ENCODE data around the gene NIP7.
"Not testable (repeated sequence)": the region's sequence is repeated elsewhere in the genome, so short reads cannot be mapped to it uniquely, and the experiment has no call there.

NIP7 gene

GRCh38 chr16:69339289-69340094 is at the start of gene NIP7, which contains the start of gene COG8:
TSS of gene NIP7 (plus strand) at chr16:69339772. CDS start at chr16:69339830, 58 bp downstream.
TSS of gene COG8 (minus strand) at chr16:69339564. CDS start at chr16:69339552, 12 bp downstream.
- DNase-seq, result peak; percentile 30 to 97 (median 91)

DNA sequence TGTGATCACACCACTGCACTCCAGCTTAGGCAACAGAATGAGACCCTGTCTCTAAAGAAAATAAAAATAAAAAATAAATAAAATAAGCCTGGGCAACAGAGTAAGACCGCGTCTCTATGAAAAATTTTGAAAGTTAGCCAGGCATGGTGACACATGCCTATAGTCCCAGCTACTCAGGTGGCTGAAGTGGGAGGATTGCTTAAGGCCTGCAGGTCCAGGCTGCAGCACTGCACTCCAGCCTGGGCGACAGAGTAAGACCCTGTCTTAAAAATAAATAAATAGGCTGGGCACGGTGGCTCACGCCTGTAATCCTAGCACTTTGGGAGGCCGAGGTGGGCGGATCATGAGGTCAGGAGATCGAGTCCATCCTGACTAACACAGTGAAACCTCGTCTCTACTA is 47.9 kb upstream of the NIP7 start:
- DNase-seq, result not testable (repeated sequence)

DNA sequence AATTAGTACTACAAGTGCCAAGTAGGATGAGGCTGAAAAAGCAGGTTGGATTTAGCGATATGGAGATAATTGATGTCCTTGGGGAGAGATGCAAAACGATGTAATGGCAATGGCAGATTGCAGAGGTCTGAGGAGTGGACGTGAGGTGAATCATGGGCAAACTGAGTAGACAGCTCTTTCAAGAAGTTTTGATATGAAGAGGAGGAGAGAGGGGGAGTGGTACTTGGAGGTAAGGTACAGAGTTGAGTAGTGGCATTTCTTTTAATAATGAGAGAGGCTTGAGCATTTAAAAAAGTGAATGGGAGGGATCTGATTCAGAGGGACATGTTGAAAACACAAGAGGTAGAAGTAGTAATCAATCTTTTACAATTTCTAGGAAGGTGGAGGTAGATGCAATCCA is 46.2 kb upstream of the NIP7 start:
- DNase-seq, result no peak

- DNase-seq, result no peak
These were observed 45.5 kb upstream of the NIP7 start for GRCh38 chr16:69294051-69294450.

DNA sequence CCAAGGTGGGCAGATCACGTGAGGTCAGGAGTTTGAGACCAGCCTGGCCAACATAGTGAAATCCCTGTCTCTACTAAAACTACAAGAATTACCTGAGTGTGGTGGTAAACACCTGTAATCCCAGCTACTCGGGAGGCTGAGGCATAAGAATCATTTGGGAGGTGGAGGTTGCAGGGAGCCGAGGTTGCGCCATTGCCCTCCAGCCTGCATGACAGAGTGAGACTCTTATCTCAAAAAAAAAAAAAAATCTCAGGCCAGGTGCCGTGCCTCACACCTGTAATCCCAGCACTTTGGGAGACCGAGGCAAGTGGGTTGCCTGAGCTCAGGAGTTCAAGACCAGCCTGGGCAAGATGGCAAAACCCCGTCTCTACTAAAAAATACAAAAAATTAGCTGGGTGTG is 42.8 kb upstream of the NIP7 start:
- not testable (repeated sequence) for DNase-seq

DNA sequence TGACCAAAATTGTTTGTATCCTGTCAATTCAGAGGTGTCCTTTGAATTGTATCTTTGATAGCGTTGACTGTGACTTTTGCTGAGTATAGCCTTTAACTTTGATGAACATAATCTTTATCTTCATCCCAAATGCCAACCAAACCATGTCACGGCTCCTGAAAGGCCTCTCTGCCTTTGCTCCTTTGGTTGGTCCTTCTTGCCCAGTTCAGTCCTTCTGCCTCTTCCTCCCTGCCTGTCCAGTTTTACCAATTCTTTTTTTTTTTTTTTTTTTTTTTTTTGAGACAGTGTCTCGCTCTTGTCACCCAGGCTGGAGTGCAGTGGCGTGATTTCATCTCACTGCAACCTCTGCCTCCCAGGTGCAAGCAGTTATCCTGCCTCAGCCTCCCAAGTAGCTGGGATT is 41.3 kb upstream of the NIP7 start:
- DNase-seq, result no peak

GRCh38 chr16:69301187-69301586 is 38.4 kb upstream of the NIP7 start:
- no peak for DNase-seq

DNA sequence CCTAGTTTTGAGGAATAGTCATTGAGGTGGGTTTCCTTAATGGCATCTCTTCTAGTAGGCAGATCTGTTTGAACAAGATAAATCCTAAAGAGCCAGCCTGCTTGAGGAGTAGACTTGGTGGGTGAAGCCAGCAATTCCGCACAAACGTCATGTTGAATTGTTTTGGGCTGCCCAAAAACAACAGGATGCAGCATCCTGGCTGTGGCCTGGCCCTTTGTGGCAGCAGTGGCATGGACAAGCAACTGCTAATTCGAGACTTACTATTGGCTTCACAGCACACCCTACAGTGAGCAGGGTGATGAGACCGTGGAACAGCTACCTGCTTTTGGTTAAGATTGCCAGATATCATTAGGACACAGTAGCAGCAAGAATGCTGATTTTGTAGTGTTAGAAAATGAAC is 37.7 kb upstream of the NIP7 start:
- no peak for DNase-seq

DNA sequence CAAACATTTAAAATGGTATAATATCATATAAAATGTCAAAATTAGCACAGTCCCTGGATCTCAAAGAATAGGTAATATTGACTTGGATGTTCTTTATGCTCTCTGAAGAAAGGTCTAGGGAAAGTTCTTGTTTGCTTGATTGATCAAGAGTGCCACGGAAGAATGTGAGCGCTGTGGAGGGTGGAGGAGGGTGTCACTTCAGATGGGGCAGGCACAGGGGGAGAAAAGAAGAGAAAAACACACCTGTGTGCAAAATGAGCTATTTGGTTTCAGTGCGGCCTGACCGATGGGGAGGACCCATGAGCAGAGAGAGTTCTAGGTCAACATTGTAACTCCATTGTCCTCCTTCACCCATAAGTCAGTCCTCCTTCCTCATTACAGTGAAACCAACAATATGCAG is 37.3 kb upstream of the NIP7 start:
- no peak for DNase-seq

DNA sequence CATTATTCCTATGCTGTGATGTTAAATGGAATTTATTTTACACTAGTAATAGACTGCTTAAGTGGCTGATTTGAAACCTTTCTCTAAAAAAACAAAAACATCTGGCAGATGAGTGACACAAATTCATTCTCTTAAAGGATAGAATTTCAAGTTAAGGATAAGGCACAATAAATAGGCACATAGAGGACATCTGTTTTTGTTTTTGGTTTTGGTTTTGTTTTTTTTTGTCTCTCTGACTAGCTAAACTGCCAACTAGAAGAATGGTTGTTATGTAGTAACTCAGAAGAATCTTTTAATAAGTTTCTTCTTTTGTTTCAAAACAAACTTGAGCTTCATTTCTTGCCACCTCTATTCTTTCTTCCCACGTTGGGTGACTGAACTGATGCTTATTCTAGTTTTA is 33.5 kb upstream of the NIP7 start:
- no peak for DNase-seq

DNA sequence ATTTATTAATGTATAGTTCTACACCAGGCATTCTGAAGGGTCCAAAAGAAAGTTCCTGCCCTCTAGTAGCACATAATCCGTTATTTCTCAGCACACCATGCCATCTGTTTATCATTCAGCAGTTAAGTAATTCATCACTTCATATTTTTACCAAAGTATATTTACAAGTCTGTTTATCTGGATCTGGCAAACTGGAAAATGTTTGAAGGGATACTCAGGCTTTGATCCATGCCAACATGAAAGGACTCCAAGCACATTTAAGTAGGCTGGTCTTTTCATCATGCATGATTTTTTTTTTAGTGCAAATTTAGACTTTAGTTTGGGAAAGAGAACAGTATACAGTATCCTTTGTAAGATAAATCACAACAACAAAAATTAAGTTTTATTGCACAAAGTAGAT is 32.5 kb upstream of the NIP7 start:
- DNase-seq, result no peak

- DNase-seq, result no peak
These were observed 31.7 kb upstream of the NIP7 start for GRCh38 chr16:69307856-69308255.

DNA sequence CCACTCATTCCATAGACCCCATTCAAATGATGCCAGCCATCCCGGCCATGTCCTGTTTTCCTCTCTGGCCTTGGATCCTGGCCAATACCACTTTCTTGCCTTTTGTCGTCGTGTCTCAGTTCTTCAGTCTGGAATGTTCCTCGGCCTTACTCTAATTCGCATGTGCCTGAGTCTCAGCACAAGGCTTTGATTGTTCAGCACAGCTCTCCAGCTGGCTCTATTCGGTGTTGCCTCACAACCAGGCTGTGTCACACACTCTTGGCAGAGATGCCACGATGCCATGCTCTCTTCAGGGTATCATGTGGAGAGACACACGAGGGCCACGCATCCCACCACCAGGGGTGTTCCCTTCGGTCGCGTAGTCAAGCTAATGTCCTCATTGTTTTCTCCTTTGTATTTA is 30.3 kb upstream of the NIP7 start:
- peak in 38 of 51 donors; percentile 7 to 83 (median 54) for DNase-seq

DNA sequence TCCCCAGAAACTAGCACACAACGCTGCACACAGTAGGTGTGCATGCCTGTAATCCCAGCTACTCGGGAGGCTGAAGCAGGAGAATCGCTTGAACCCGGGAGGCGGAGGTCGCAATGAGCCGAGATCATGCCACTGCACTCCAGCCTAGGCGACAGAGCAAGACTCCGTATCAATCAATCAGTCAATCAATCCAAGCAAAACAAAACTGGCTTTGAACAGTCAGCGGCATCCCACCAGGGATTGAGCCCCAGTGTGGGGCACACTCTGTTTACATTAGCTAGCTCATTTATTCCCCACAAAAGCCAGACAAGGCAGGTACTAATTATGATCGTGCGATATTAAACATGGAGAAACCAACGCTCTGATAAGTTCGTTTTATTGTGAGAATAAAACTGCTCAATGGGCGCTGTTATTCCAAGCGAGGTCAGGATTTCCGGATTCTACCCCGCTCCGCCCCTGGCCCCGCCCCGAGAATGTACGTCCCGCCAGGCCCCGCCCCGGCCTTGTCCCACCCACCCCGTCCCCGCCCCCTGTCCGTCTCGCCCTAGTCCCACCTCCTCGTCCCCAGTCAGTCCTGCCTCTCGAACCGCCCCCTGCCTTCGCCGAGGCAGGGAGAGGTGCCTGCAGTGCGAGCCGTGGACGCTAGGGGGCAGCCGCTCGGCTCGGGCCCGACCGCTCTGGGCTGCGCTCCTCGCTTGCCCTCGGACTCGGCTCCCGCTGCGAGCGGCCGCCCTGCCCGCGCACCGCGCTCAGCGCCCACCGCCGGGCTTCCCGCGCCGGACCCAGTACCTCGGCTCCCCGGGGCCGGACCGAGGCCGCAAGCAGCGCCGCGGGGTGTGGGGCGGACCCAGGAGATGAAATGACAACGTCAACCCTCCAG is 28.7 kb upstream of the NIP7 start, which contains the start of gene VPS4A:
Gene VPS4A, plus strand, starts transcription at position 698 of the 880 bp plus-strand sequence. Its CDS starts 162 bp downstream, at position 860.
- peak; percentile 60 to 98 (median 95) for DNase-seq

DNA sequence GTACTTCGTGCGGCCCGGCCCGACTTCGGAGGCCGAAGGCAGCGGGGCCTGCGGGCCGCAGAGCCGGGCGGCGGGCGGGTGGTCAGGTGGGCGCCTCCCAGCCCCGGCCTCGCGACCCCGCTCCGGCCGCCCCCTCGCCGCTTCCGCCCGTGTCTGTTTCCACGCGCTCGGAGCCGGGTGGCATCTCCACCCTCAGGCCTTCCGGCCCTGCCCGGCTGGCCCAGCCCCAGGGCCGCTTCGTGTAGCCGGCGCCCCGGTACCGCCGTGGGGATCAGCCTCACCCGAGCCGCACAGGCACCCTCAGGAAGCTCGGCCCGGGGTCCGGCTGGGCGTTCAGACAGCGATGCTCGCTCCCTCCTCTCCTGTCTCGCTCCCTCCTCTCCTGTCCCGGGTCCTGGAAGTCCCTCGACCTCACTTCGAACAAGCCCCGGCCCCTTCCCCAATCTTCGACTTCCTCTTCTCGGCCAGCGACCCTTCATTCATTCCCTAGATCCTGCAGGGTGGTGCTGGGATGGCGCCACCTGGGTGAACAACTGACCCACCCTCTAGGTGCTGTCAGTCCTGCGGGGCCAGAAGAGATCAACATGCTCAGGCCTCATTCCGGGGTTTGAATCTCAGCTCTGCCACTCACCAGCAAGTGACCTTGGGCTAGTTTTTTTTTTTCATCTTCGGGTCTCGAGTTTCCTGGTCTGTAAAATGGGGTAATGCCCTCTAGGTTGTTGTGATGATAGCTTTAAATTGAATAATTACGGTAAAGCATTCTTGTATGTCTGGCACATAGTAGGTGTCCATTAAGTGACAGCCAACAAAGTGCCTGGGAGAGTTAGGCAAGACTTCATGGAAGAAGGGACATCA is 27.8 kb upstream of the NIP7 start:
- DNase-seq, result peak in 3 of 51 donors; percentile 40 to 46 (median 41)

- no peak for DNase-seq
These were observed 26.1 kb upstream of the NIP7 start for GRCh38 chr16:69313469-69313868.

DNA sequence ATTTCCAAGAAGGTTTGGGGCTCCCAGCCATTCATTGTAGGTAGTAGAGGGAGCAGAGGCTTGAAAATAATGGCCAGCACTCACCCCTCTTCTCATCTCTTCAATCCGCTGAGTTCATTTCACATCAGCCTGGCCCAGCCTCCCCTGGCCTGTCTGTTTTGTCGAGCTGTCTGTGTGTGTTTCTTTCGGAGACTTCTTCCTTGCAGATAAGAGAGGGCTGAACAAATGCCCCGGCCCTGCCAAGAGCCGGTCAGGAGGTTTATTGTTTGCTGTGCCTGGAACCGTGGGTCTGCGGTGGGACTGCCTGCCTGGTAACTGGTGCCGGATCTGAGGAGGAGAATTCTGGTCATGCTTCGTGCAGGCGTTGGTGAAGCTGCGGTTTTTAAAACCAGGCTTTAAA is 25.0 kb upstream of the NIP7 start:
- peak in 1 of 51 donors; percentile 28 for DNase-seq

- no peak for DNase-seq
These were observed 23.9 kb upstream of the NIP7 start for GRCh38 chr16:69315486-69316311.

DNA sequence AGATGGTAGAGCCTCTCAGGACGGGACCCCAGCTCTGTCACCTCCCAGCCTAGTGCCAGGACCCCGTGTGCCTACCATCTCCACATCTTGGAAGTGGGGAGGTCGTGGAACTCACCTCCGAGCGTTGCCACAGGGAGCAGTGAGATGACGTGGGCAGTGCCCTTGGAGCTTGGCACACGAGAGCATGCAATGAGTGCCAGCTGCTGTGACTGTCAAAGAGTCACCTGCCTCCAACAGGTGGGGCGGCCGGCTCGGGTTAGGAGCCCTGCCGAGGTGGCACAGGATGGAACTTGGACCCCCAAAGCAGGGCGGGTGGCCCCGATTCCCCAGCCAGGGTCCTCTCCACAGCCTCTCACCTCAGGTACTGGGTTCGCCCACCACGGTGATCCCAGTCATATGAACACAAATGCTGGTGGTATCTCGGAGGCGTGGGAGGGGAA is 23.0 kb upstream of the NIP7 start:
- DNase-seq, result no peak

DNA sequence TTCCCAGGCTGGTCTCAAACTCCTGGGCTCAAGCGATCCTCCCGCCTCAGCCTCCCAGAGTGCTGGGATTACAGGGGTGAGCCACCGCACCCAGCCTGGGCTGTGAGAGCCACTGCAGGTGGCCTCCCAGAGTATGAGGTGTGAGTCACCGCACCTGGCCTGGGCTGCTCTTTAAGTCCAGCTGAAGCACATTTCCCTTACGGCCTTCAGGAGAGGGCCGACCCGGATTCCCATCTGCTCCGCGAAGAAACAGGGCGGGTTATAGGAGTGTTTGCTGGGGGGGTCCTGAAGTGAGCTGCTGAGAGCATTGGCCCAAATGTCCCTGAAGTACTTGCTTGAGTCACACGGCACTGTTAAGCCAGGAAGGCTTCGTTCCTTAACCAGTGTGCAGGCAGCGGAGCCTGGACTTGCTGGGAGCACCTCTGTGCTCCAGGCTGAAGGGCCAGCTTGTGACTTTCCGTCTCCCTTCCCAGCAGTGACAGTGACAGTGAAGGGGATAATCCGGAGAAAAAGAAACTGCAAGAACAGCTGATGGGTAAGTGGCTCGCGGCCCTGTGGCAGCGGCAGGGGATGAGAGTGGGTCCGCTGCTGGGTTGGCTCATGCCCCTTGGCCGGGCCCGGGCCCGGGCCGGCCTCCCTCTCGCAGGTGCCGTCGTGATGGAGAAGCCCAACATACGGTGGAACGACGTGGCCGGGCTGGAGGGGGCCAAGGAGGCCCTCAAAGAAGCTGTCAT is 21.2 kb upstream of the NIP7 start:
- no peak for DNase-seq
